T follicular helper cell (primary cell): ENCODE results near the gene MBOAT1.
"Not testable (repeated sequence)": the region's sequence is repeated elsewhere in the genome, so short reads cannot be mapped to it uniquely, and the experiment has no call there.

ENCODE experiments used
- DNase-seq: peaks from one replicate; pipeline ENCODE4 v3.0.0-alpha.2; 2020; ENCODE audit warnings: low read depth

The MBOAT1 gene

DNA sequence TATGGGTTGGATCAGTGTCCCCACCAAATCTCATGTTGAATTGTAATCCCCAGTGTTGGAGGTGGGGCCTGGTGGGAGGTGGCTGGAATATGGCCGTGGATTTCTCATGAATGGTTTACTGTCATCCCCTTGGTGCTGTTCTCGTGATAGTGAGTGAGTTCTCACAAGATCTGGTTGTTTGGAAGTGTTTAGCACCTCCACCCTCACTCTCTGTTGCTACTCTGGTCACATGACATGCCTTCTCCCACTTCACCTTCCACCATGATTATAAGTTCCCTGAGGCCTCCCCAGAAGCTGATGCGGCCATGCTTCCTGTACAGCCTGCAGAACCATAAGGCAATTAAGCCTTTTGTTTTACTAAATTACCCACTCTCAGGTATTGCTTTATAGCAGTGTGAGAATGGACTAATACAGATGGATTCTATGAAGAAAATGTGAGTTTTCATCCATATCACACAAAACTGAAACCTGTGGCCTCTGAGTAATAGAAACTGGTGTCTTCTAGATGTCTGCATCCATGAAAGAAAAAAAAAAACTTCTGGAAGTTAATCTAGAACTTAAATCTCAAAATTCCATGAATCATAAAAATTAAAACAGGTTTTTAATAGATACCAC, 39.3 kb downstream of the MBOAT1 start:
- no peak for DNase-seq

DNA sequence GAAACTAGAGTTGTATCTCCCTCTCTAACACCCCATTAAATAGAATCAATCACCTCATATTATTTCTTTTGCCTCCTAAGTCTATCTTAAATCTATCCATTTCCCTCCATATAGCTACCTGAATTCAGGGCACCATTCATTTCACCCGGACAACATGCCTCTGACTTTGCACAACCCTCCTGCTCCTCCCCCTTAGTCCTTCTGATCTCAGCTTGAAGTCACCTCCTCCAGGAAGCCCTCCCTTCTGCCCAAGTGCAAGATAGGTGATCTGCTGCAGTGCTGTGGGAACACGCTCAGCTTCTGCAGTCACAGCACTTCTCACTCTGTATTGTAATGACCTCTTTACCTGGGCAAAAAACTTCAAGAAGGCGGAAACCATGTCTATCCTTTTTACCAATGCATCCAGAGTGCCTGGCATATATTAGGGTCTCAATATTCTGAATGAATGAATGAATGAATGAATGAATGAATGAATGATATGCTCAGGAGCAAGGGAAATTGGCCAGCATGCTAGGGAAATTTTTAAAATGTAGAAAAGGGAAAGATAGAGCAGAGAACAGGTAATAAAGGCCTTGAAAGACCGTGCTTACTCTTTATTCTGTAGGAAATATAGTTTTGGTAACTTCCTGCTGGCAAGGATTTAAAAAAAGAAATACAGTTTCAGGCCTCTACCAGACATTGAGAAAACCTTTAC, 41.7 kb downstream of the MBOAT1 start:
- no peak for DNase-seq

DNA sequence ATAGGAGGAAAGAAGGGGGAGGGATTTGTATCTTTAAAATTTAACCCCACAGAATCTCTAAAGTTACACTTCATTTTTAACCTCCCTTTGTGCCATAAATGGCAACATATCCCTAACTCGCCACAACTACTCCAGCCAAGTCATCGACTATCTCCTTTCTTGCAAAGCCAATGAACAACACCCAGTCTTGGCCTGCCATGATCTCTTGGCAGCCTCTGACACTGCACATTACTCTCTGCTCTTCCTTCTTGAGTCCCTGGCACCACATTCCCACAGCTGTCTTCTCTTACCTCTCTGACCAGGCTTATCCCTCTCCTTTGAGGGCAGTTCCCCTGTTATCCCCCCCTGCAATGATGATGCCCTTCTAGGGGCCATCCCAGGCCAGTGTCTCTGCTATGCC, 42.5 kb downstream of the MBOAT1 start:
- DNase-seq = no peak

DNA sequence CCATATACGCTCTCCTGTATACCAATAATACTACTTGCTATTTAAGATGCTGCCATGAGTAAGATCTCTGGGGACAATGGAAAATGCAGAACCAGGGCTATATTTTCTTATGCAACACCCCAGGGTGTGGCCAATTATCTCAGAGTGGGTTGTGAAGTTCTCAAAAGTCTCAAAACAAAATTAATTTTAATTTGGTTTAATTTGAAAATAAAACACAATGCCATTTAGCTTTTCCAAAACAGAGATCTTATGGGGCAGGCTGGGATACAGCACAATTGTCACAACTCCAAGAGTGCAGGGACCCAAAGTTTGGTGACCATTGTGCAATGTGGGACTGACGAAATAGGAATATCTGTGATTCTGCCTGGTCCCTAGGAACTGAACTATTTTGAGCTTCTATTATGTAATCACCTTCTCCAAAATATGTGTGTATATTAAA, 43.1 kb downstream of the MBOAT1 start:
- no peak for DNase-seq

DNA sequence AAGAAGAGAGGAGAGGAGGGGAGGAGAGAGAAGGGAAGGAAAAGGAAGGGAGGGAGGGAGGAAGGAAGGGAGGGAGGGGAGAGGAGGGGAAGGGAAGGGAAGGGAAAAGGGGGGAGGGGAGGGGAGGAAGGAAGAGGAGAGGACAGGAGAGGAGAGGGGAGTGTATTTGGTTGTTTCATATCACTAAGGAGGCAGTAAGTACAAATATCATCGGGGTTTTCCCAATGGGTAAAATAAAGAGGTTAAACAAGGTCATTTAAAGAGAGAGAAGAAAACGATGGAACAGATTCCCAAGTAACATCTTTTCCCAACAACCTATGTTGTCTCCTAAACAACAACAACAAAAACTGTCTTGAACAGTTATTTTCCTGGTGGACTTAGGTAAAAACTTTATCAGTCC, 43.6 kb downstream of the MBOAT1 start:
- DNase-seq = no peak

DNA sequence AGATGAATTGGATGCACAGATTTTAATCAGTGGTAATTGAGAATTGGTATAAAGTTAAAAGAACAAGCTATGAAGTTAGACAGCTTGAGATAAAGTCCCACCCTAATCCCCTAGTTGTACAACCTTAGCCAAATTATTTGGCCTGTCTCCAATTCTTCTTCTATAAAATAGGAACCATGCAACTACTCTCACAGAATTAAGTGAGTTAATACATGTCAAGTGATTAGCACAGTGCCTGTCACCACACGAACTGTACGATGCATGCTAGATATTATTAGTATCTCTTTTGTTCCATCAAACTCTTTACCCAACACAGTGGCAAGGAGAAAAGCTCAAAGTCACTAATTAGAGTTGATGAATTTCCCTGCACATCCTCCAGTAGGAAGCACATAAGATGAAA, 44.7 kb downstream of the MBOAT1 start:
- no peak for DNase-seq

DNA sequence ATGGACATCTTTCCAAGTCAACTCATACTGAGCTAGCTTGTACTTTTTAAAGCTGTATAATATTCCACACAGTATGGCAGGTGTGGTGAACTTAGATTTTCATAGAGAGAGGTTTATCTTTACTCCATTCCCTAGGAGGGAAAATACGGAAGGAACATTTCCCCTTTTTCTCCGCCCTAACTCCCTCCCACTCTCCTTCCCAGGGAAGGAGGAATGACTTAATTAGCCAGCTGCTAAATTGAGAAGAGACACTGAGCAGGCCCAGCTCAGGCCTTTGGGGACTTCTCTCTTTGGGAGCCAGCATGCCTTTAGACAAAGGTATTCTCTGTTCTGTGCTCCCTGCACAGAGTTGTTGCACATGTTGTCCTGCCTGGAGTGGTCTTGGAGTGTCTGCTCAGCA, 46.1 kb downstream of the MBOAT1 start:
- no peak for DNase-seq

DNA sequence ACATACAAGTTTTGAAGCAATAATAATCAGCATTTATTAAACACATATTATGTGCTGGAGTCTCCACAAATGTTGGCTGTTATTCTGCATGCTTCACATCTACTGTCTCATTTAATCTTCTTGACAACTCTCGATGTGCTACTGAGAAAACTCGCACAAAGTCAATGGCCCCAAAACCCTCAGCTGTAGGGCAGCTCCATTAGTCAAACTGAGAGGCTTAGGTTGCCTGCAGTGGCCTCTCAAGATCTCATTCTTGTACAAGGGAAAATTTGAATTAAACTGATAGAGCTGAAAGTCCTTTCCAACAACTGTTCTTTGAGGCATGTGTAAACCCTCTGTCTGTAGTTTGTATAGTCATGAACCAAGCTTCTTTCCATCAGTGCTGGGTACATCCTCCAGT, 49.8 kb downstream of the MBOAT1 start:
- DNase-seq = no peak

DNA sequence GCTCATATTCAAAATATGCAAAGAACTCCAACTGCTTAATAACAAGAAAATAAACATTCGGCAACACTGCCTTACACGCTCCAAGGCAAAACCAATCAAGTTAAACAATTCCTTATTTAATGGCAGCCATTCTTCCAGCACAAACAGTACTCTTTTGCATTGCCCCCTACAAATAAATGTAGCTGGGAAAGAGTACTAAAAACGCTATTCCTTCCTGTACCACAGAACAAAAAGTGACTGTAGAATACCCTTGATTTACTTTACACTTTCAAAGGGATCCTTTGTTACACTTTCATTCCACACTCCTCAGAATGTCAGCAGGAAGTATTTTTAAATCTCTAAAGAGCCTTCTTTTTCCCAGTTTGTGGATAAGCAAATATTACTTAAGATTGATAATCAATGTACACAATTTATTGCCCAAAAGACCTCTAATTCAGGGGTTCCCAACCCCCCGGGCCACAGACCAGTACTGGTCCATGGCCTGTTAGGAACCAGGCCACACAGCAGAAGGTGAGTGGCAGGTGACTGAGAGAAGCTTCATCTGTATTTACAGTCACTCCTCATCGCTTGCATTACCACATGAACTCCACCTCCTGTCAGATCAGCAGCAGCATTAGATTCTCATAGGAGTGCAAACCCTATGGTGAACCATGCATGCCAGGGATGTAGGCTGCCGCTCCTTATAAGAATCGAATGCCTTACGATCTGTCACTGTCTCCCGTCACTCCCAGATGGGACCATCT, 51.6 kb downstream of the MBOAT1 start:
- DNase-seq = no peak

DNA sequence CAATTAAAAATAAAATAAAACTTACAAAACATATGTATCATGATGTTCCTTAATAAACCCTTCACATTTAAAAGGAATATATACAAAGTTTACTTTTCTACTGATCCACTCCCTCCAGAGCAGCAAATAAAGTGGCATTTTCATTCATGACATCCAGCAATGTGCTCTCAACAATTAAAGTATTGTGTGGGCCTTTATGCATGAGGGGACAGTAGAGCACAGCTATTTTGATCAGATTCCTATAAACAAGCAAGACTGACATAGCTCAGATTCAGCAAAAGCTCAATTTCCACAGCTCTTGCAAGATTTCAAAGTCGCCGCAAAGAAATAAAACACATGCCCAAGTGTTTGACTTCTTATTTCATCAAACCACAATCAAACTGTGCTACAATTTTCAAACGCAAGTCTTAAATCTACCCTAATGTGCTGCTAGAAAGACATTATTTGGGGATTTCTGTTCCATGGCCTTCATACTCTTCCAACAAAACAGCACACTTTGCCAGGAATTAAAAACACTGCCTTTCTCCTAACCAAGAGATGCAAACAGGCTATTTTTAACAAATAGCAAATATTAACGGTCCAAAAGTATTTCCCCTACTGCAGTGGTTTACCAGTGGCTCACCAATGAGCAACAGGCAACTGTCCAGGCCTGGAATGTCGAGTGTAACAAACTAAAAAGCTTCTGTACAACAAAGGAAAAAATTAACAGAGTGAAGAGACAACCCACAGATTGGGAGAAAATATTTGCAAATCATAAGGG, 52.3 kb downstream of the MBOAT1 start:
- no peak for DNase-seq

DNA sequence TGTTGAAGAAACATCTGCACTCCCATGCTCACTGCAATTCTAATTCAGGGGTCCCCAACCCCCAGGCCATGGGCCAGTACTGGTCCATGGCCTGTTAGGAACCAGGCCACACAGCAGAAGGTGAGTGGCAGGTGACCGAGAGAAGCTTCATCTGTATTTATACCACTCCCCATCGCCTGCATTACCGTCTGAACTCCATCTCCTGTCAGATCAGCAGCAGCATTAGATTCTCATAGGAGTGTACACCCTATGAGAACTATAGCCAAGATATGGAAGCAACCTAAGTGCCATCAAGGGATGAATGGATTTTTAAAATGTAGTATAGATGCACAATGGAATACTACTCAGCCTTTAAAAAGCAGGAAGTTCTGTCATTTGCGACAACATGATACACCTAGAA, 53.2 kb downstream of the MBOAT1 start:
- DNase-seq = no peak

DNA sequence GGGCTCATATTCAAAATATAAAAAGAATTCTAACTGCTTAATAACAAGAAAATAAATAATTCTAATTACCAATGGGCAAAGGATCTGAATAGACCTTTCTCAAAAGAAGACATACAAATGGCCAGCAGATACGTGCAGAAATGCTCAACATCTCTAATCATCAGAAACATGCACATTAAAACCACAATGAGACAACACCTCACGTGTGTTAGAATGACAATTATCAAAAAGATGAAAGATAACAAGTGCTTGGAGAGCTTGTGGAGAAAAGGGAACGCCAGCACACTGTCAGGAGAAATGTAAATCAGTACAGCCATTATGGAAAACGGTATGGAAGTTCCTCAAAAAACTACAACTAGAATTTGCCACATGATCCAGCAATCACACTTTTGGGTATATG, 53.6 kb downstream of the MBOAT1 start:
- DNase-seq = no peak

DNA sequence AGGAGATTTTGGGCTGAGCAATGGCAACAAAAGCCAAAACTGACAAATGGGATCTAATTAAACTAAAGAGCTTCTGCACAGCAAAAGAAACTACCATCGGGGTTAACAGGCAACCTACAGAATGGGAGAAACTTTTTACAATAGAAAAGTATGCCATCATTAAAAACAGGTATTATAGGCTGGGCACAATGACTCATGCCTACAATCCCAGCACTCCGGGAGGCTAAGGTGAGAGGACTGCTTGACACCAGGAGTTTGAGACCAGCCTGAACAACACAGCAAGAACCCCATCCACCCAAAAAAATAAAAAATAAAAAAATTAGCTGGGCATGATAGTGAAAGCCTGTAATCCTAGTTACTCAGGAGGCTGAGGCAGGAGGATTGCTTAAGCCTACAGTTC, 55.4 kb downstream of the MBOAT1 start:
- DNase-seq = no peak

DNA sequence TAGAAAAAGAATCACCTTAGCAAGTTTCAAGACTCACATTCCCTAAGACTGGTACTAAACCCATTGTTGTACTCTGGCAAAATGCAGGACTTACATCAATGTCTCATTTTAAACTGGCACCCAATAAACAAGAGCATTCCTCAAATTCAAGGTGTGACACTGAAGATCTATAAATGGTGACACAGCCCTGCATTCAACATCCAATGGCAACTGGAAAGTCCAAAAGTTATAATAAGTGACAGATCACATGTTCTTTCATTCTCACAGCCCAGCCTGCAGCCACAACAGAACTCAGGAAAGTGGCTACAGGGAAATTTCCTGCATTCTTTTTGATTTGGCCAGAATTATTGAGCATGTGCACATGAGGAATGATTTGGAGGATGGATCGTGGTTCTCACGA, 57.5 kb downstream of the MBOAT1 start:
- DNase-seq = no peak

DNA sequence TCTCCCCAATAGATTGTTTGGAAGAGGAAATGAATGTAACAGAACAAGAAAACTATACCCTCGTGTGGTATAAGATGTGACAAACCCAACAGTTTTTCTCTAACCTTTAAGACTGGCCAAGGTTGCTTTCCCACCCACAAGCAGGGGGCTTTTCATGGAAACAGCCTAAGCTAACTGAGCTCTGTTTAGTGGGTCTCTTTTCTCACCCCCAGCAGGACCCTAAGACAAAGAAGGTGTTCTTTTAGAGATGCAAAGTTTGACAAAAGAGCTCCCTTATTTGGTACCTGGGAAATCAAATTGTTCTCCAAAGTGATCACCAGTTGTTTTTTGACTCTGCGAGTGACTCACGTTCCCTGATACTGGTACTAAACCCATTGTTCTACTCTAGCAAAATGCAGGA, 59.1 kb downstream of the MBOAT1 start:
- no peak for DNase-seq

DNA sequence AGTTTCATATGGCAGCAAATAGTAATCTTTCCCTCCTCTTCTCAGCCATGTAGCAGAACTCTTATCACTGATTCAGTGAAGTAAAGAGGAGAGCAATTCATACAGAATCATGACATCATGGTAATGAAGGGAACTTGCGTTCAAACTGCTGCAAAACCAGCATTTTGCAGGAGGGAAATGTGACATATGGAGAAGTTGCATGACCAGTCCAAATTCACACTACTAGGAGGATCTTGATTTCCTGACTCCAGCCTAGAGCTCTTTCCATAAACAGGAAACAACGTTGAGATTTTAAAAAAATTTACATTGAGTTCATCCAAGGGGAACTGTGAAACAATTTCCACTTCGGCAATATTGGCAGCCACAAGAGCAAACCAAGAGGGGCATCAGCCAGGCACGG, 63.8 kb downstream of the MBOAT1 start:
- no peak for DNase-seq

DNA sequence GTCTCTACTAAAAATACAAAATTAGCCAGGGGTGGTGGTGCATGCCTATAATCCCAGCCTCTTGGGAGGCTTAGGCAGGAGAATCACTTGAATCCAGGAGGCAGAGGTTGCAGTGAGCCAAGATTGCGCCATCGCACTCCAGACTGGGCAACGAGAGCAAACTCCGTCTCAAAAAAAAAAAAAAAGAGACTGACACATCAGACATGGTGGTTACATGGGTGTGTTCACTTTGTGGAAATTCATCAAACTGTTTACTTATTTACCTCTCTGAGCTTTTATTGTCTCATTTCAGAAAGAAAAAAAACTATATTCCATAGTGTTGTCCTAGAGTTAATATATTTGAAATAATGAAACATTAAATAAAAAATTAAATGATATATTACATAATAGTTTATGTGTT, 64.8 kb downstream of the MBOAT1 start:
- no peak for DNase-seq

DNA sequence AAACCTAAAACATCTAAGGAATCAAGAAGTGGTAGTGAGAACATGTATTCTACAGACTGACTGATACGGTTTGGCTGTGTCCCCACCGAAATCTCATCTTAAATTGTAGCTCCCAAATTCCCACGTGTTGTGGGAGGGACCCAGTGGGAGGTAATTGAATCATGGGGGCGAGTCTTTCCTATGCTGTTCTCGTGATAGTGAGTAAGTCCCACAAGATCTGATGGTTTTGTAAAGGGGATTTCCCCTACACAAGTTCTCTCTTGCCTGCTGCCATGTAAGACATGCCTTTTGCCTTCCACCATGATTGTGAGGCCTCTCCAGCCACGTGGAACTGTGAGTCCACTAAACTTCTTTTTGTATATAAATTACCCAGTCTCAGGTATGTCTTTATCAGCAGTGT, 65.4 kb downstream of the MBOAT1 start:
- DNase-seq = not testable (repeated sequence)

DNA sequence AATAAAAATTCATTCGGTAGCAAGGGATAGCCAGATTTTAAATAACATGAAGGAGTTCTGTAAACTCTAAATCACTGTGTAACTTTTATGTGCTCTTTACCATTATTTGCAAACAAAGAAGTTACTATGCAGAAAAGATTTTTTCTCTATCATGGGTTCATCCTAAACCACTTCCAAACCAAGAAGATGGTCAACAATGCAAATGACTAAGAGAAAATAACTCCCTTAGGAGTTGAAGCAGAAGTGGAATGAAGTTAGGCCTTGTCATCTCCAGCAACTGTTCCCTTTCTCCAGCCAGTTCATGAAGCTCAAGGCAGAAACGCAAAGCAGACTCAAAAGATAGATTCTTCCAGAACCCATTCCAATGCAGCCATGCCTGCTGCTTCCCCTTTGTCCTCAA, 66.0 kb downstream of the MBOAT1 start:
- DNase-seq = no peak

DNA sequence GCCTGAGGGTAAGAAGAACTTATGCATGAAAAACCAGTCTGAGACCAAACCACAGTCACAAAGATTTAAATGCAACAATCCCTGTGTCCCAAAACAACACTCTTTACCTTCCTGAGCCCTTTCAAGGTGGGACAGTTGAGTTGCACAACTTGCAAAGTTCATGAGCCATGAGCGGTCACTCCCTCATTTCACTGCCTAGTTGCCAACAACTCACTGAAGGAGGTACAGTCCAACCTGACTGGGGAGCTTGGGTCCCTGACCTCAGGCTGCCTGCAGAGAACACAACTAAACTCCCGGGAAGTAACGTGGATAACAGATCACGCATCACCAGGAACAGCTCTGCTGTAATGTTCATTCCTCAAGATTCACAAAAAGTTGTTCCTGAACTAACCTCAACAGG, 69.4 kb downstream of the MBOAT1 start:
- DNase-seq = no peak

DNA sequence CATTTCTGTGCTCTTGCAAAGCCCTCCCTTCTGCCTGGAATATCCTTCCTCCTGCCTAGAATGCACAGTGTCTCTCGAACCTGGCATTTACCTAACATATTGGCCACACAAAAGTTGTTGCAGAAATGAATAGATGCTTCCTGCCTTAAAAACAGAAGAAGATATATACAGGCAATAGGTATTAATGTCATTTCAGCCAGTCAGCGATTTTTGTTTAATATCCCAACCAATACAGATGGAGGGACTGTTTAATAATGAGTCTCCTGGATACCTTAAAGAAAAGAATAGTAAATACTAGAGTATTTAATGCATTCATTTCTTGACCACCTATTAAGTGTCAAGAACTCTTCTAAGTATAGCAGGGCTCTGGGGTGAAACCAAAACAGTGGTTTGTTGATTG, 70.3 kb downstream of the MBOAT1 start:
- no peak for DNase-seq

DNA sequence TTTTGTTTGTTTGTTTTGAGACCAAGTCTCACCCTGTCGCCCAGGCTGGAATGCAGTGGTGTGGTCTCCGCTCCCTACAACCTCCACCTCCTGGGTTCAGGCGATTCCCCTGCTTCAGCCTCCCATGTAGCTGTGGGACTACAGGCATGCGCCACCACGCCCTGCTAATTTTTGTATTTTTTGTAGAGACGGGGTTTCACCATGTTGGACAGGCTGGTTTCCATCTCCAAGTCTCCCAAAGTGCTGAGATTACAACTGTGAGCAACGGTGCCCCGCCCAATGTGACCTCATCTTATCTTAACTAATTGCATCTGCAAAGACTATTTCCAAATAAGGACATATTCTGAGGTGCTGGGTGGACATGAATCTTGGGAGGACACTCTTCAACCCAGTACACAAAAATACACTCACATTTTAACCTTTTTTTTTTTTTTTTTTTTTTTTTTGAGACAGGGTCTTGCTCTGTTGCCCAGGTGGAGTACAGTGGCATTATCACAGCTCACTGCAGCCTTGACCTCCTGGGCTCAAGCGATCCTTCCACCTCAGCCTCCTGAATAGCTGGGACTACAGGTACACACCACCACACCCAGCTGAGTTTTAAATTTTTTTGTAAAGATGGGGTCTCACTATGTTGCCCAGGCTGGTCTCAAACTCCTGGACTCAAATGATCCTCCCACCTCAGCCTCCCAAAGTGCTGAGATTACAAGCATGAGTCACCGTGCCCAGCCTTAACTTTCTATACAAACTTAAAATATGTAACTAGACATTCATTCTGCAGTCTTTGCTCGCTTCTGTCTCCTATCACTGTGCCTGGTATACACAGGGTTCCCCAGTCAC, 72.9 kb downstream of the MBOAT1 start:
- not testable (repeated sequence) for DNase-seq
